Measurements from ENCODE around the gene AGRP. TPM values are rescaled to one million over a fixed set of nuclear protein-coding genes. Genes with fewer than 3 reads are reported as not detected.
A peak's percentile ranks its signal among the peaks of the same experiment; 100 is the strongest.

Gene AGRP
- total RNA-seq, 4 donors from 2014 or later = not detected

DNA sequence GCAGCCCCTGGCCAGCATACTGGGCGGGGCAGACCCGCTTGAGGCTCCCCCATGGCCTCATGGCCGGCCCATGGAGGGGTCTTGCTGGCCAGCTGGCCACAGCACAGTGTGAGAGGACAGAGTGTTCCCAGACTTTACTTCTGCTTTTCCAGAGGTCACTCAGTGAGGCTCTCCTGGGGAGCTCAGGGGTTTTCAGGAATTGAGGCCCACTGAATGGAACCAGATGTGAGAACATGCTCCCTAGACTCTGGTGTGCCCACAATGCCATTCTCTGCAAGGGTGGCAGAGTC lies 23.5 kb downstream of the AGRP start:
- Histone ChIP-seq H3K9me3 (no peaks in the 10 kb centered on the region), H3K4me3 (replicated peaks in 1 of 3) (no peak overlapping the region), H3K27me3 (no peaks in the 10 kb centered on the region), H3K4me1 (peaks cover 72 to 97% of the 10 kb centered on the region in 2 donors), H3K36me3 (no peaks in the 10 kb centered on the region), H3K27ac (peak overlapping the region; percentile 85 to 90 (median 88))
- intact Hi-C loops (cut with DNase I) = no loop called here
- peak in 1 of 2 donors; percentile 40 for DNase-seq
- 56 to 60% methylated on average over 1 to 3 of the region's 3 CpGs for WGBS, 2 donors
- TF ChIP-seq POLR2A (IDR thresholded peaks at IDR 0.05) = no peak
- TF ChIP-seq, protein P1, sequence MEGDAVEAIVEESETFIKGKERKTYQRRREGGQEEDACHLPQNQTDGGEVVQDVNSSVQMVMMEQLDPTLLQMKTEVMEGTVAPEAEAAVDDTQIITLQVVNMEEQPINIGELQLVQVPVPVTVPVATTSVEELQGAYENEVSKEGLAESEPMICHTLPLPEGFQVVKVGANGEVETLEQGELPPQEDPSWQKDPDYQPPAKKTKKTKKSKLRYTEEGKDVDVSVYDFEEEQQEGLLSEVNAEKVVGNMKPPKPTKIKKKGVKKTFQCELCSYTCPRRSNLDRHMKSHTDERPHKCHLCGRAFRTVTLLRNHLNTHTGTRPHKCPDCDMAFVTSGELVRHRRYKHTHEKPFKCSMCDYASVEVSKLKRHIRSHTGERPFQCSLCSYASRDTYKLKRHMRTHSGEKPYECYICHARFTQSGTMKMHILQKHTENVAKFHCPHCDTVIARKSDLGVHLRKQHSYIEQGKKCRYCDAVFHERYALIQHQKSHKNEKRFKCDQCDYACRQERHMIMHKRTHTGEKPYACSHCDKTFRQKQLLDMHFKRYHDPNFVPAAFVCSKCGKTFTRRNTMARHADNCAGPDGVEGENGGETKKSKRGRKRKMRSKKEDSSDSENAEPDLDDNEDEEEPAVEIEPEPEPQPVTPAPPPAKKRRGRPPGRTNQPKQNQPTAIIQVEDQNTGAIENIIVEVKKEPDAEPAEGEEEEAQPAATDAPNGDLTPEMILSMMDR (IDR thresholded peaks at IDR 0.05) = no peak

DNA sequence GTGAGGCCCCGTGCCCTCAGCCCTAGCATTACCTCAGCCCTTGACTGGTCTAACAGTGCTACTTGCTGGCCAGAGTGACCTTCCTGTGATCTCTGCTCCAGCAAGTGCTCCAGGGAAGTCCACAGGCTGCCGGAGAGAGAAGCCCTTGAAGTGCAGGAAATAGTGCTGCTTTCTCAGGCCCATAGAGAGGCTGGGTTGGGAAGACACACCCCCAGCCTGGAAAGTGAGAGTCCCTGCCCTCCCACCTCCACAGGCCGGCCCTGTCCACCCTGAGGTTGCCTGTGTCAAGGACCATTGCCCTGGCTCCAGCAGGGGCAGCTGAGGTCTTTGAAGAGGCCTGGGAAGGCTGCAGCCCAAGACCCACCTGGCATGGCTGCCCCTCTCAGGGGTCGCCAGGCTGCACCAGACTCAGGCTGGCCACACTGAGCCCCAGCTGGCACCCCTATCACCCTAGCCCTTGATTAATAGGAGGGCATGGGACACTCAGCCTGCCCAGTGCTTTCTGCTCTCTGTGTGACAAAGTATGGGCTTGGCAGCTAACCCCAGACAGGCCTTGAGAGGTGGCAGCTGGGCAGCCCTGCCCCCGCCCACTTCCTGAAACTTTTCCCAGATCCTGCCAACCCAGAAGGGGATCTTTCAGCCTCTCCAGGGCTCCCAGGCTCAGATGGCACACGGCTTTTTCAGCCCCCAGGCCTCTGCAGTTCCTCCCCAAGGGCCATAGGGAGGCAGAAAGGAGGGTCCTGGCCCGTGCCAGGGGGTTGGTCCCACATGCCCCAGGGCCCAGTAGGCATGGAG lies 24.1 kb downstream of the AGRP start:
- H3K27ac ChIP-seq = peak overlapping the region; percentile 85 to 90 (median 88)
- 20% methylated on average over 4 of the region's 7 CpGs for WGBS, 2 donors
- H3K4me1 ChIP-seq = peaks cover 72 to 92% of the 10 kb centered on the region in 2 donors
- H3K4me3 ChIP-seq (replicated peaks in 1 of 3) = no peak overlapping the region
- peak in 1 of 2 donors; percentile 16 for TF ChIP-seq POLR2A (IDR thresholded peaks at IDR 0.05)
- TF ChIP-seq, protein P1 (IDR thresholded peaks at IDR 0.05) = no peak
- H3K27me3 ChIP-seq = no peaks in the 10 kb centered on the region
- no peaks in the 10 kb centered on the region for H3K36me3 ChIP-seq
- peak; percentile 88 to 89 for DNase-seq
- H3K9me3 ChIP-seq = no peaks in the 10 kb centered on the region
- intact Hi-C loops (cut with DNase I) = no loop called here

DNA sequence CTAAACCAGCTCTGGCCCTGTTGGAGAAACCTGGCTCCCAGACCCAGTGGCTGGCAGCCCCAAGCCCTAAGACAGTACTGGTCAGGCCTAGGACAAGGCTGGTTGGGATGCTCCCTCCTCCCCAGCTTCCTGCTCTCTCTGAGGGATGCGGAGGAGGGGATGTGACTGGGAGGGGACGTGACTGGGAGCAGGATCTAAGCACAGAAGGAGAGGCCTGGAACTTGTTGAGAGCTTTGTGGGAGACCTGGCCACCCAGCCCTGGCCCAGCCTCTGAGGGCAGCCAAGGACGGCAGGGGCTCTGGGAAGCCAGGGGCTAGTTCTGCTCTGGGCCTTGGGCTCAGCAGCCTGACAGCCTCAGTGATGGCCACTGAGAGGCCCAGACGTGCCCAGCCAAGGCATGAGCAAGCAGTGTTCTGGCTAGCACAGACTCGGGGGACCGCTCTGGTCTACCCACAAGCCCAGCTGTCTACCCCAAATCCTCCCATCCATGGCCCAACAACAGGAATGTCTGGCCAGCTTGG lies 25.2 kb downstream of the AGRP start:
- peaks cover 70 to 91% of the 10 kb centered on the region in 2 donors for H3K4me1 ChIP-seq
- intact Hi-C loops (cut with DNase I) = no loop called here
- TF ChIP-seq POLR2A (IDR thresholded peaks at IDR 0.05) = no peak
- TF ChIP-seq, protein P1 (IDR thresholded peaks at IDR 0.05) = no peak
- no peak overlapping the region for H3K4me3 ChIP-seq (replicated peaks in 1 of 3)
- H3K9me3 ChIP-seq = no peaks in the 10 kb centered on the region
- no peak for DNase-seq
- peak overlapping the region; percentile 85 to 90 (median 88) for H3K27ac ChIP-seq
- WGBS, 2 donors = 56 to 71% methylated on average over 2 to 6 of the region's 6 CpGs
- H3K36me3 ChIP-seq = no peaks in the 10 kb centered on the region
- no peaks in the 10 kb centered on the region for H3K27me3 ChIP-seq

DNA sequence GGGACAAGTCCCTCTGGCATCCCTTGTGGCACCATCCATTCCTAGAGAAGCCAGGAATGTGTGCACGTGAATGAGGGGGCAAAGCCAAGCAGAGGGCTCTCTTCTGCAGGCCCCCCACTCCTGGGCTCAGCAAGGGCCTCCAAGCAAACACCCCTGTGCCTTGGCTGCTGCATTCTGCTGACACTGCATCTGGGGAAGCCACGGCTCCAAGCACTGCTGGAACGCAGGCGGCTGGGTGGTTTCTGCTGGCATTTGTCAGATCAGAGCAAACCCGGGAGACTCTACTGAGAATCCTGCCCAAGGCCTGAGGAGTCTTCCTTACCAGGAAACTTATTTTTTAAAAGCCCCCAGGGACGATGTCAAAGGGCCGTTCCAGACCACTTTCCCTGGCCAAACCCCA lies 25.7 kb downstream of the AGRP start:
- intact Hi-C loops (cut with DNase I) = no loop called here
- no peak for TF ChIP-seq POLR2A (IDR thresholded peaks at IDR 0.05)
- TF ChIP-seq, protein P1 (IDR thresholded peaks at IDR 0.05) = no peak
- H3K4me1 ChIP-seq = peaks cover 66 to 89% of the 10 kb centered on the region in 2 donors
- peak; percentile 51 to 77 for DNase-seq
- peak overlapping the region; percentile 85 to 90 (median 88) for H3K27ac ChIP-seq
- no peaks in the 10 kb centered on the region for H3K36me3 ChIP-seq
- H3K9me3 ChIP-seq = no peaks in the 10 kb centered on the region
- H3K27me3 ChIP-seq = no peaks in the 10 kb centered on the region
- H3K4me3 ChIP-seq (replicated peaks in 1 of 3) = no peak overlapping the region
- WGBS, 2 donors = 43 to 45% methylated on average over 3 to 7 of the region's 7 CpGs

DNA sequence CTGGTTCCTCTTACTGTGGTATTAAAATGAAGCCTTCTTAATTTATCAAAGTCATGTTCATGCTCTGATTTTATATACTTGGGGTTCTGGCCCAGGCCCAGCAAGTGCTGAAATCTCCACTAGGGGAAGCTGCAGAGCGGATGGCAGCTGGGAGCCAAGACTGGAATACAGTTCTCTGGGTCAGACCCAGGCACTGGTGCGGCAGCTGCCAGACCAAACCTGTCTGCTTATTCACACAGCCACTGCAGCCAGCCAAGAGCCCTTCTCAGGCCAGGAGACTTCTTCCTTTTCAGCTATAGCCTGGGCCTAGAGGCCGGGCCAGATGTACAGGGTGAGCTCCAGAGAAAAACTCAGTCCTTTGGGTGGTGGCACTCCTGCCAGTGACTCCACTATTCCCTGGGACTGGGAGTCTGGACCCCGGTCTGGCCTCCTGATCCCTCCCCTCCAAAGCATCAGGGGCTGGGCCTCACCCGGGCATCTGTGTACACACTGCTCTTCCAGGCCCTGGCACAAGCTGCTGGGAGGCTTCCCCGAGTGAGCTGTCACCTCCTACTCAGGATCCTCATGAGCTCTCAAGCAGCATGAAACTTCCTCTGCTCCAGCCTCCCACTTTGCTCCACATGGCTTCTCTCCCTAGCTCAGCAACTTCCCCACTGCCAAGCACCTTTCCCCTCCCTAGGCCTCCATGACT lies 26.8 kb downstream of the AGRP start:
- TF ChIP-seq, protein P1 (IDR thresholded peaks at IDR 0.05) = peak in 4 of 6 experiments; percentile 35 to 45 (median 40)
- no peak for TF ChIP-seq POLR2A (IDR thresholded peaks at IDR 0.05)
- peaks cover 64 to 89% of the 10 kb centered on the region in 2 donors for H3K4me1 ChIP-seq
- intact Hi-C loops (cut with DNase I) = no loop called here
- H3K4me3 ChIP-seq (replicated peaks in 1 of 3) = no peak overlapping the region
- H3K27ac ChIP-seq = peak overlapping the region; percentile 27 to 90 (median 85)
- no peaks in the 10 kb centered on the region for H3K9me3 ChIP-seq
- H3K36me3 ChIP-seq = no peaks in the 10 kb centered on the region
- H3K27me3 ChIP-seq = no peaks in the 10 kb centered on the region
- WGBS, 2 donors = 29 to 36% methylated on average over 4 of the region's 6 CpGs
- peak; percentile 79 to 81 for DNase-seq

Measured in thyroid gland (tissue), 4 donors.